Right atrium auricular region (tissue), 2 donors: ENCODE results near the gene COQ9. TPM values are rescaled to one million over a fixed set of nuclear protein-coding genes. Genes with fewer than 3 reads are reported as not detected.
A peak's percentile ranks its signal among the peaks of the same experiment; 100 is the strongest.
"Not testable (repeated sequence)": the region's sequence is repeated elsewhere in the genome, so short reads cannot be mapped to it uniquely, and the experiment has no call there.

Experiments used
- DNase-seq: peaks from one replicate; pipeline ENCODE4 v3.0.0-alpha.2; 2019; ENCODE audit warnings: low spot score
- H3K27ac ChIP-seq, 2 donors: fragments of 200-600 bp; sonication (generic); 1 replicate in 1 of 2; 2 replicates in 1 of 2; pipeline ENCODE4 v1.5.1; 2016 to 2019
- H3K27me3 ChIP-seq, 2 donors: fragments of 200-600 bp; sonication (generic); one replicate each; pipeline versions ENCODE4 v1.5.1 to v1.6.0; 2017 to 2019
- H3K36me3 ChIP-seq: fragments of 200-600 bp; sonication (generic); one replicate; pipeline ENCODE4 v1.5.1; 2016
- H3K4me1 ChIP-seq, 2 donors: fragments of 200-600 bp; sonication (generic); one replicate each; pipeline versions ENCODE4 v1.5.1 to v1.6.0; 2017 to 2019
- H3K4me3 ChIP-seq, 2 donors: fragments of 200-600 bp; sonication (generic); 1 replicate in 1 of 2; 2 replicates in 1 of 2; pipeline ENCODE4 v1.5.1; 2017 to 2019; ENCODE audit warnings: mild to moderate bottlenecking in 1 of 2, moderate library complexity in 1 of 2
- H3K9me3 ChIP-seq, 2 donors: fragments of 200-600 bp; sonication (generic); one replicate each; pipeline ENCODE4 v1.5.1; 2019
- CTCF ChIP-seq, 2 donors: fragments of 200-600 bp; sonication (generic); IDR thresholded peaks; one replicate each; pipeline ENCODE4 v1.5.1; 2019; ENCODE audit warnings: antibody characterized with exemption in 2 of 2
- total RNA-seq, 2 donors: library from RNA; depleted of rRNA; stranded (reverse); fragments of >200 nt; gene quantifications; one replicate each; pipeline ENCODE4 v1.1.0, GENCODE V29; 2016

Gene COQ9
- total RNA-seq, 2 donors from 2014 or later = 106 to 153 TPM

GRCh38 chr16:57486858-57487834 lies 39.9 kb downstream of the COQ9 start:
- peak overlapping the region; percentile 70 to 76 for H3K4me3 ChIP-seq
- H3K27me3 ChIP-seq = no peaks in the 10 kb centered on the region
- H3K36me3 ChIP-seq = no peaks in the 10 kb centered on the region
- H3K4me1 ChIP-seq = peaks cover 0 to 21% of the 10 kb centered on the region in 2 donors
- TF ChIP-seq CTCF (IDR thresholded peaks at IDR 0.05) = no peak
- H3K27ac ChIP-seq = peak overlapping the region; percentile 63
- DNase-seq = no peak
- no peaks in the 10 kb centered on the region for H3K9me3 ChIP-seq

GRCh38 chr16:57489229-57489628 lies 42.0 kb downstream of the COQ9 start:
- Histone ChIP-seq H3K27ac (no peak overlapping the region), H3K36me3 (no peaks in the 10 kb centered on the region), H3K4me1 (peaks cover 0 to 21% of the 10 kb centered on the region in 2 donors), H3K9me3 (no peaks in the 10 kb centered on the region), H3K27me3 (no peaks in the 10 kb centered on the region), H3K4me3 (no peak overlapping the region)
- DNase-seq = no peak
- no peak for TF ChIP-seq CTCF (IDR thresholded peaks at IDR 0.05)

GRCh38 chr16:57493767-57494166 lies 46.5 kb downstream of the COQ9 start:
- TF ChIP-seq CTCF (IDR thresholded peaks at IDR 0.05) = no peak

GRCh38 chr16:57497121-57497520 lies 49.8 kb downstream of the COQ9 start:
- DNase-seq = no peak

More at GRCh38 chr16:57493767-57494166, 46.5 kb downstream of the COQ9 start:
- DNase-seq = no peak
- no peaks in the 10 kb centered on the region for H3K36me3 ChIP-seq
- no peak overlapping the region for H3K4me3 ChIP-seq
- no peaks in the 10 kb centered on the region for H3K4me1 ChIP-seq
- no peak overlapping the region for H3K27ac ChIP-seq
- no peaks in the 10 kb centered on the region for H3K27me3 ChIP-seq
- no peaks in the 10 kb centered on the region for H3K9me3 ChIP-seq

GRCh38 chr16:57498031-57498430 lies 50.8 kb downstream of the COQ9 start:
- no peak overlapping the region for H3K27ac ChIP-seq
- H3K9me3 ChIP-seq = no peaks in the 10 kb centered on the region
- H3K36me3 ChIP-seq = no peaks in the 10 kb centered on the region
- H3K4me3 ChIP-seq = no peak overlapping the region
- H3K27me3 ChIP-seq = no peaks in the 10 kb centered on the region
- DNase-seq = no peak
- no peak for TF ChIP-seq CTCF (IDR thresholded peaks at IDR 0.05)
- H3K4me1 ChIP-seq = no peaks in the 10 kb centered on the region

More at GRCh38 chr16:57497121-57497520, 49.8 kb downstream of the COQ9 start:
- Histone ChIP-seq H3K4me1 (no peaks in the 10 kb centered on the region), H3K27ac (no peak overlapping the region), H3K4me3 (no peak overlapping the region), H3K27me3 (no peaks in the 10 kb centered on the region), H3K9me3 (no peaks in the 10 kb centered on the region), H3K36me3 (no peaks in the 10 kb centered on the region)
- no peak for TF ChIP-seq CTCF (IDR thresholded peaks at IDR 0.05)

GRCh38 chr16:57499941-57500340 lies 52.7 kb downstream of the COQ9 start:
- not testable (repeated sequence) for DNase-seq, H3K27ac ChIP-seq, H3K4me3 ChIP-seq, H3K27me3 ChIP-seq, H3K36me3 ChIP-seq, H3K9me3 ChIP-seq, H3K4me1 ChIP-seq
